Measurements from ENCODE around the gene SLC45A2.

The SLC45A2 gene

DNA sequence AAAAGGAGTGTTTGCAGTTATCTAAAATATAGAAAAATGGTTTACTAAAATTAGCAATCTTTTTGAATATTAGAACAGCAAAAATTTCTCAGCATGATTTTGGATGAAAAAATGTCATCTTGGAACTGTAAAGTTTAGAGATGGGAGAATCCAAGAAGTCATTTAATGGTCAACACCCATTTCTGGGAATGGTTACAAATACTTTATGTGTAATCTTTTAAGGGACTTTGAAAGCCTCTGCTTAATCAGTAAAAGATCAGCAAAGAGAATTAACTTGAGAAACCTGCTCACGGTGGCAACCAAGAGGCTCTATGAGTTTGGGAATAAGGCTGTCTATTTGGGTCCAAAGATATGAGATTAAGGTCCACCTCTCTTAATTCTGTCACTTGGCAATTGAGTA, 45.6 kb upstream of the SLC45A2 start:
- no peak for ATAC-seq
- TF ChIP-seq TOX (CRISPR knock-in tag; IDR thresholded peaks at IDR 0.05; ENCODE audit: borderline replicate concordance) (no peak), ZNF70 (CRISPR knock-in tag; IDR thresholded peaks at IDR 0.05) (no peak), ESRRG (CRISPR knock-in tag; IDR thresholded peaks at IDR 0.05) (no peak), ZFP30 (CRISPR knock-in tag; IDR thresholded peaks at IDR 0.05) (no peak), SNAI2 (CRISPR knock-in tag; IDR thresholded peaks at IDR 0.05) (no peak), PATZ1 (CRISPR knock-in tag; IDR thresholded peaks at IDR 0.05; ENCODE audit: borderline replicate concordance) (no peak), OSR1 (CRISPR knock-in tag; IDR thresholded peaks at IDR 0.05) (no peak), ZNF8 (CRISPR knock-in tag; IDR thresholded peaks at IDR 0.05) (no peak), BACH2 (CRISPR knock-in tag; IDR thresholded peaks at IDR 0.05; ENCODE audit: borderline replicate concordance) (no peak), CSDC2 (CRISPR knock-in tag; IDR thresholded peaks at IDR 0.05) (no peak), POU6F1 (CRISPR knock-in tag; IDR thresholded peaks at IDR 0.05; ENCODE audit: borderline replicate concordance, low read depth) (no peak), ZFP3 (CRISPR knock-in tag; IDR thresholded peaks at IDR 0.05) (no peak), ISL1 (CRISPR knock-in tag; IDR thresholded peaks at IDR 0.05) (no peak), PPARA (CRISPR knock-in tag; IDR thresholded peaks at IDR 0.05; ENCODE audit: borderline replicate concordance) (no peak), ARNTL (CRISPR knock-in tag; IDR thresholded peaks at IDR 0.05; ENCODE audit: borderline replicate concordance, low read depth) (no peak), RARB (CRISPR knock-in tag; IDR thresholded peaks at IDR 0.05) (no peak), GLIS3 (CRISPR knock-in tag; IDR thresholded peaks at IDR 0.05) (no peak), ZC3H10 (CRISPR knock-in tag; IDR thresholded peaks at IDR 0.05) (no peak)
- TF ChIP-seq, protein P1, sequence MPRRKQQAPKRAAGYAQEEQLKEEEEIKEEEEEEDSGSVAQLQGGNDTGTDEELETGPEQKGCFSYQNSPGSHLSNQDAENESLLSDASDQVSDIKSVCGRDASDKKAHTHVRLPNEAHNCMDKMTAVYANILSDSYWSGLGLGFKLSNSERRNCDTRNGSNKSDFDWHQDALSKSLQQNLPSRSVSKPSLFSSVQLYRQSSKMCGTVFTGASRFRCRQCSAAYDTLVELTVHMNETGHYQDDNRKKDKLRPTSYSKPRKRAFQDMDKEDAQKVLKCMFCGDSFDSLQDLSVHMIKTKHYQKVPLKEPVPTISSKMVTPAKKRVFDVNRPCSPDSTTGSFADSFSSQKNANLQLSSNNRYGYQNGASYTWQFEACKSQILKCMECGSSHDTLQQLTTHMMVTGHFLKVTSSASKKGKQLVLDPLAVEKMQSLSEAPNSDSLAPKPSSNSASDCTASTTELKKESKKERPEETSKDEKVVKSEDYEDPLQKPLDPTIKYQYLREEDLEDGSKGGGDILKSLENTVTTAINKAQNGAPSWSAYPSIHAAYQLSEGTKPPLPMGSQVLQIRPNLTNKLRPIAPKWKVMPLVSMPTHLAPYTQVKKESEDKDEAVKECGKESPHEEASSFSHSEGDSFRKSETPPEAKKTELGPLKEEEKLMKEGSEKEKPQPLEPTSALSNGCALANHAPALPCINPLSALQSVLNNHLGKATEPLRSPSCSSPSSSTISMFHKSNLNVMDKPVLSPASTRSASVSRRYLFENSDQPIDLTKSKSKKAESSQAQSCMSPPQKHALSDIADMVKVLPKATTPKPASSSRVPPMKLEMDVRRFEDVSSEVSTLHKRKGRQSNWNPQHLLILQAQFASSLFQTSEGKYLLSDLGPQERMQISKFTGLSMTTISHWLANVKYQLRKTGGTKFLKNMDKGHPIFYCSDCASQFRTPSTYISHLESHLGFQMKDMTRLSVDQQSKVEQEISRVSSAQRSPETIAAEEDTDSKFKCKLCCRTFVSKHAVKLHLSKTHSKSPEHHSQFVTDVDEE (CRISPR knock-in tag; IDR thresholded peaks at IDR 0.05), result no peak

DNA sequence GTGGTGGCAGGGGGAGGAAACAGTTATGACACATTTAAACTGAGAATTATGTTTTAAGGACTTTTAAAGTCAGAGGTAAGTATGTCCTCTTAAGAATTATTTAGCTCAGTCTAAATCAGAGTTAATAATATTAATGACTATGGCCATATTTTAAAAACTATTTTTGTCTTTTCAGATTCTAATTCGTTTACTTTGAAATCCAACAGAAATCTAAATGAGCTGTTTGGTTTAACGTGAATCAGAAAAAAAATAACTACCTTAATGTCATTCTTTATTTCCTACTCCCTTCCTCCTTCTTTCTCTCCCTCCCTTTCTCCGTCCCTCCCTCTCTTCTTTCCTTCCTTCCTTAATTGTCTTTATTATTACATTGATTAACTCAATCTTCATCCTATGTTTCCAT, 43.9 kb upstream of the SLC45A2 start:
- ATAC-seq, result no peak
- TF ChIP-seq GLIS3 (CRISPR knock-in tag; IDR thresholded peaks at IDR 0.05) (no peak), RARB (CRISPR knock-in tag; IDR thresholded peaks at IDR 0.05) (no peak), TCF4 (CRISPR knock-in tag; IDR thresholded peaks at IDR 0.05; ENCODE audit: borderline replicate concordance) (no peak), CSDC2 (CRISPR knock-in tag; IDR thresholded peaks at IDR 0.05) (no peak), ZFP30 (CRISPR knock-in tag; IDR thresholded peaks at IDR 0.05) (no peak)

GRCh38 chr5:34026089-34026761, 41.7 kb upstream of the SLC45A2 start:
- TF ChIP-seq ZC3H10 (CRISPR knock-in tag; IDR thresholded peaks at IDR 0.05), result no peak
- no peak for TF ChIP-seq POU6F1 (CRISPR knock-in tag; IDR thresholded peaks at IDR 0.05; ENCODE audit: borderline replicate concordance, low read depth)
- no peak for TF ChIP-seq TCF4 (CRISPR knock-in tag; IDR thresholded peaks at IDR 0.05; ENCODE audit: borderline replicate concordance)
- TF ChIP-seq PPARA (CRISPR knock-in tag; IDR thresholded peaks at IDR 0.05; ENCODE audit: borderline replicate concordance), result no peak
- no peak for TF ChIP-seq BACH2 (CRISPR knock-in tag; IDR thresholded peaks at IDR 0.05; ENCODE audit: borderline replicate concordance)
- TF ChIP-seq ZNF8 (CRISPR knock-in tag; IDR thresholded peaks at IDR 0.05), result no peak
- TF ChIP-seq ISL1 (CRISPR knock-in tag; IDR thresholded peaks at IDR 0.05), result no peak
- no peak for TF ChIP-seq TOX (CRISPR knock-in tag; IDR thresholded peaks at IDR 0.05; ENCODE audit: borderline replicate concordance)
- TF ChIP-seq CSDC2 (CRISPR knock-in tag; IDR thresholded peaks at IDR 0.05), result no peak
- TF ChIP-seq, protein P2, sequence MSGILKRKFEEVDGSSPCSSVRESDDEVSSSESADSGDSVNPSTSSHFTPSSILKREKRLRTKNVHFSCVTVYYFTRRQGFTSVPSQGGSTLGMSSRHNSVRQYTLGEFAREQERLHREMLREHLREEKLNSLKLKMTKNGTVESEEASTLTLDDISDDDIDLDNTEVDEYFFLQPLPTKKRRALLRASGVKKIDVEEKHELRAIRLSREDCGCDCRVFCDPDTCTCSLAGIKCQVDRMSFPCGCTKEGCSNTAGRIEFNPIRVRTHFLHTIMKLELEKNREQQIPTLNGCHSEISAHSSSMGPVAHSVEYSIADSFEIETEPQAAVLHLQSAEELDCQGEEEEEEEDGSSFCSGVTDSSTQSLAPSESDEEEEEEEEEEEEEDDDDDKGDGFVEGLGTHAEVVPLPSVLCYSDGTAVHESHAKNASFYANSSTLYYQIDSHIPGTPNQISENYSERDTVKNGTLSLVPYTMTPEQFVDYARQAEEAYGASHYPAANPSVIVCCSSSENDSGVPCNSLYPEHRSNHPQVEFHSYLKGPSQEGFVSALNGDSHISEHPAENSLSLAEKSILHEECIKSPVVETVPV (CRISPR knock-in tag; IDR thresholded peaks at IDR 0.05), result no peak
- ATAC-seq, result no peak

Measured in SK-N-SH treated with all-trans-retinoic acid at 6 μM for 48 hours (cell line).